ENCODE measurements around the gene SLC39A10.
A peak's percentile ranks its signal among the peaks of the same experiment; 100 is the strongest.
"Not testable (repeated sequence)": the region's sequence is repeated elsewhere in the genome, so short reads cannot be mapped to it uniquely, and the experiment has no call there.

The SLC39A10 gene

GRCh38 chr2:195656859-195657633, at the start of gene SLC39A10:
Gene SLC39A10, plus strand, starts transcription at chr2:195657226. Its CDS starts 22,817 bp downstream, at chr2:195680043.
- DNase-seq = peak; percentile 99

GRCh38 chr2:195608768-195609454, 48.1 kb upstream of the SLC39A10 start:
- DNase-seq = no peak

GRCh38 chr2:195610717-195611116, 46.3 kb upstream of the SLC39A10 start:
- no peak for DNase-seq

- no peak for DNase-seq
Measured at GRCh38 chr2:195612611-195613495, 44.2 kb upstream of the SLC39A10 start.

- DNase-seq = no peak
Measured at GRCh38 chr2:195613922-195614321, 43.1 kb upstream of the SLC39A10 start.

- DNase-seq = no peak
Measured at GRCh38 chr2:195619590-195619989, 37.4 kb upstream of the SLC39A10 start.

GRCh38 chr2:195620501-195620900, 36.5 kb upstream of the SLC39A10 start:
- DNase-seq = no peak

GRCh38 chr2:195622966-195623365, 34.1 kb upstream of the SLC39A10 start:
- no peak for DNase-seq

GRCh38 chr2:195626507-195626906, 30.5 kb upstream of the SLC39A10 start:
- no peak for DNase-seq

- no peak for DNase-seq
Measured at GRCh38 chr2:195628666-195629065, 28.4 kb upstream of the SLC39A10 start.

GRCh38 chr2:195632856-195633572, 24.0 kb upstream of the SLC39A10 start:
- no peak for DNase-seq

GRCh38 chr2:195633573-195633870, 23.5 kb upstream of the SLC39A10 start:
- no peak for DNase-seq

GRCh38 chr2:195633974-195634373, 23.1 kb upstream of the SLC39A10 start:
- no peak for DNase-seq

GRCh38 chr2:195636890-195637289, 20.1 kb upstream of the SLC39A10 start:
- DNase-seq = no peak

- no peak for DNase-seq
Measured at GRCh38 chr2:195638750-195639149, 18.3 kb upstream of the SLC39A10 start.

GRCh38 chr2:195639238-195639858, 17.7 kb upstream of the SLC39A10 start:
- no peak for DNase-seq

GRCh38 chr2:195639959-195640358, 17.1 kb upstream of the SLC39A10 start:
- DNase-seq = no peak

GRCh38 chr2:195642027-195642678, 14.9 kb upstream of the SLC39A10 start:
- DNase-seq = no peak

- no peak for DNase-seq
Measured at GRCh38 chr2:195642679-195643068, 14.4 kb upstream of the SLC39A10 start.

GRCh38 chr2:195644708-195645107, 12.3 kb upstream of the SLC39A10 start:
- not testable (repeated sequence) for DNase-seq

GRCh38 chr2:195645413-195645812, 11.6 kb upstream of the SLC39A10 start:
- DNase-seq = no peak

- no peak for DNase-seq
Measured at GRCh38 chr2:195646424-195646823, 10.6 kb upstream of the SLC39A10 start.

Measured in activated T-cell treated with anti-CD3 and anti-CD28 coated beads for 4 hours (primary cell).